Prostate gland (tissue), 2 donors: Measurements from ENCODE around the gene NSG2.

Experiments used
- CTCF ChIP-seq, 4 experiments: fragments of 200-600 bp in 2 of 4; fragments of 450-650 bp in 2 of 4; sonication (generic) in 2 of 4; IDR thresholded peaks; 1 replicate in 3 of 4; 2 replicates in 1 of 4; pipeline ENCODE4 v1.5.1; 2016 to 2019; ENCODE audit warnings: antibody characterized with exemption in 4 of 4, mild to moderate bottlenecking in 2 of 4, moderate library complexity in 2 of 4
- POLR2A ChIP-seq: fragments of 450-650 bp; IDR thresholded peaks from one replicate; pipeline ENCODE4 v1.6.1; 2016; ENCODE audit warnings: antibody characterized with exemption, mild to moderate bottlenecking

DNA sequence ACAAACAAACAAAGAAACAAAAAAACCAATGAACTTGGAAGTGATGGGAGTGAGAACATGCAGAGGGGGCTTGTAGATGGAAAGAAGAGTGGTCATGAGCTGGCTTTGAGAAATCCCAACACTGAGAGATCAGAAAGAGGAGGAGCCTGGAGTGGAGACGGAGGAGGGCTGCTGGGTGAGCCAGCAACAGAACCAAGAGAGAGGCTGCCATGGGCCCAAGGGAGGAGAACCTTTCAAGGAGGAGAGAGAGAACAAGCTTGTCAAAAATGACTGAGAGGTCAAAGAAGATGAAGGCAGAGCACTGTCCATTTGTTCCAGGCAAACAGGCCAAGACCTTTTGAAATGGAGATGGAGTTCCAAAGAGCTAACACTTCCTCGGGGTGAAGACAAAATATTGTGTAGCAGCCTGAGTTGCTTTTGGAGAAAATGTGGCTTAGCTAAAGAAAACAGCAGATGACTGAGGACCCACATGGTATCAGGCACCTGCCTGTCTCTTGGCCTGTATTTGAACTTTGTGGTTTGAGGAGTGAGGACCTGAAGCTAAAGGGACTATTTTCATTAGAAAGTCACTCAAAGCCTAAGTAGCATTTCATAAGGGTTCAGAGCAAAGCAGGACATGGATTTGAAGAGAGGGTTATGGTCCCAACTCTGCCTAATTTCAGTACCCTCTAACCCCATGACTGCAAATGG lies 13.1 kb downstream of the NSG2 start:
- TF ChIP-seq CTCF (IDR thresholded peaks at IDR 0.05) (no peak), POLR2A (no peak)
